H1 (cell line): ENCODE results near the gene PRKCZ. TPM values are rescaled to one million over a fixed set of nuclear protein-coding genes. Genes with fewer than 3 reads are reported as not detected.

ENCODE experiments used
- CTCF ChIA-PET: fragments of 300-600 bp; sonication (Branson Sonifier 250); formaldehyde crosslinking; loops from one replicate; lab custom pipeline; 2021; ENCODE audit not compliant: partially characterized antibody; lab: Charles Lee
- POLR2A ChIA-PET: fragments of 300-600 bp; sonication (Branson Sonifier 250); formaldehyde crosslinking; loops from one replicate; lab custom pipeline; 2021; ENCODE audit warnings: inconsistent platforms; ENCODE audit not compliant: partially characterized antibody; lab: Charles Lee
- DNase-seq, 2 experiments: peaks; one replicate each; pipeline versions ENCODE4 v3.0.0 to v3.0.0-alpha.2; 2010 to 2022; ENCODE audit warnings: low spot score in 2 of 2, low read depth in 1 of 2, mixed read lengths in 1 of 2
- FAIRE-seq: peaks from 2 replicates; lab custom pipeline; 2011; peaks lifted over from hg19 to GRCh38; lab: Jason Lieb, UNC
- H2AFZ ChIP-seq: 2 replicates; pipeline ENCODE4 v1.8.1; 2012; ENCODE audit warnings: low read length, inconsistent platforms
- H2AK5ac ChIP-seq: 2 replicates; pipeline ENCODE4 v1.6.1; 2013; ENCODE audit warnings: low read depth, low read length
- H2BK120ac ChIP-seq: replicated peaks from 2 replicates; pipeline ENCODE3; 2013; ENCODE audit warnings: low read depth, low read length, inconsistent platforms
- H2BK12ac ChIP-seq: 2 replicates; pipeline ENCODE4 v1.6.1; 2013; ENCODE audit warnings: low read depth, low read length
- H2BK15ac ChIP-seq: 2 replicates; pipeline ENCODE4 v1.6.1; 2013; ENCODE audit warnings: low read length
- H2BK20ac ChIP-seq: 2 replicates; pipeline ENCODE4 v1.6.1; 2013; ENCODE audit warnings: low read length
- H2BK5ac ChIP-seq: 2 replicates; pipeline ENCODE4 v1.6.1; 2013; ENCODE audit warnings: low read depth, low read length
- H3K14ac ChIP-seq: 2 replicates; pipeline ENCODE4 v1.6.1; 2013; ENCODE audit warnings: inconsistent platforms; ENCODE audit not compliant: insufficient read length
- H3K18ac ChIP-seq: 2 replicates; pipeline ENCODE4 v1.6.1; 2013; ENCODE audit warnings: low read length; ENCODE audit errors: extremely low read depth
- H3K23ac ChIP-seq: 2 replicates; pipeline ENCODE4 v1.6.1; 2013; ENCODE audit warnings: inconsistent platforms; ENCODE audit not compliant: insufficient read length
- H3K23me2 ChIP-seq: 2 replicates; pipeline ENCODE4 v1.6.1; 2013; ENCODE audit warnings: low read depth, low read length
- H3K27ac ChIP-seq: 2 replicates; pipeline ENCODE4 v1.6.1; 2011; ENCODE audit warnings: low read depth, low read length, inconsistent platforms
- H3K27me3 ChIP-seq, 4 experiments: replicated peaks in 1 of 4; 1 replicate in 1 of 4; 2 replicates in 3 of 4; pipeline versions ENCODE4 v1.6.1 to v1.8.1; 2011 to 2013; ENCODE audit warnings: low read length in 3 of 4, mild to moderate bottlenecking in 3 of 4, inconsistent platforms in 2 of 4, mixed read lengths in 2 of 4, moderate library complexity in 1 of 4; ENCODE audit not compliant: control insufficient read depth in 3 of 4, insufficient read depth in 3 of 4; ENCODE audit errors: extremely low read depth in 1 of 4
- H3K36me3 ChIP-seq, 4 experiments: 2 replicates each; pipeline versions ENCODE4 v1.6.1 to v1.8.1; 2011 to 2013; ENCODE audit warnings: mild to moderate bottlenecking in 4 of 4, low read length in 3 of 4, moderate library complexity in 2 of 4, control low read depth in 1 of 4, inconsistent platforms in 1 of 4; ENCODE audit not compliant: insufficient read depth in 4 of 4, control insufficient read depth in 2 of 4
- H3K4ac ChIP-seq: replicated peaks from 2 replicates; pipeline ENCODE3; 2013; ENCODE audit warnings: low read length, low read depth, mixed read lengths, inconsistent platforms; ENCODE audit not compliant: insufficient read length
- H3K4me1 ChIP-seq, 4 experiments: replicated peaks in 1 of 4; 1 replicate in 1 of 4; 2 replicates in 3 of 4; pipeline versions ENCODE4 v1.6.1 to v1.8.1; 2011 to 2013; ENCODE audit warnings: low read length in 3 of 4, inconsistent platforms in 2 of 4, mixed read lengths in 1 of 4; ENCODE audit not compliant: insufficient read depth in 4 of 4, control insufficient read depth in 3 of 4
- H3K4me2 ChIP-seq, 2 experiments: 2 replicates each; pipeline versions ENCODE4 v1.6.1 to v1.8.1; 2011 to 2013; ENCODE audit warnings: low read depth in 2 of 2, low read length in 2 of 2, control low read depth in 1 of 2, inconsistent platforms in 1 of 2, mild to moderate bottlenecking in 1 of 2; ENCODE audit not compliant: insufficient read depth in 1 of 2
- H3K4me3 ChIP-seq, 4 experiments: fragments of 200-600, 300-600 bp in 1 of 4; sonication (generic), shearing (Covaris generic), sonication (Bioruptor Twin) in 1 of 4; 2 replicates each; pipeline versions ENCODE4 v1.5.1 to v1.8.1; 2011 to 2016; ENCODE audit warnings: low read length in 4 of 4, low read depth in 3 of 4, control low read depth in 2 of 4, inconsistent platforms in 2 of 4, mild to moderate bottlenecking in 2 of 4, mixed read lengths in 1 of 4, moderate library complexity in 1 of 4; ENCODE audit not compliant: insufficient read depth in 2 of 4; ENCODE audit errors: extremely low read depth in 1 of 4
- H3K56ac ChIP-seq: replicated peaks from 2 replicates; pipeline ENCODE3; 2013; ENCODE audit warnings: low read depth, mild to moderate bottlenecking, mixed read lengths, low read length, inconsistent platforms; ENCODE audit not compliant: insufficient read length
- H3K79me1 ChIP-seq: 2 replicates; pipeline ENCODE4 v1.6.1; 2013; ENCODE audit warnings: low read depth, low read length, control low read depth
- H3K79me2 ChIP-seq, 2 experiments: 2 replicates each; pipeline versions ENCODE4 v1.6.1 to v1.8.1; 2012 to 2013; ENCODE audit warnings: low read length in 2 of 2, mild to moderate bottlenecking in 2 of 2, inconsistent platforms in 1 of 2; ENCODE audit not compliant: insufficient read depth in 2 of 2, control insufficient read depth in 1 of 2
- H3K9ac ChIP-seq, 4 experiments: replicated peaks in 1 of 4; 1 replicate in 1 of 4; 2 replicates in 3 of 4; pipeline versions ENCODE4 v1.6.1 to v1.8.1; 2011 to 2013; ENCODE audit warnings: low read depth in 3 of 4, low read length in 3 of 4, control low read depth in 2 of 4, mild to moderate bottlenecking in 2 of 4, moderate library complexity in 2 of 4, inconsistent platforms in 1 of 4; ENCODE audit errors: extremely low read depth in 1 of 4
- H3K9me3 ChIP-seq, 2 experiments: 2 replicates each; pipeline versions ENCODE4 v1.6.1 to v1.8.1; 2012 to 2013; ENCODE audit warnings: mild to moderate bottlenecking in 2 of 2, moderate library complexity in 2 of 2, control low read depth in 1 of 2, inconsistent platforms in 1 of 2, low read depth in 1 of 2, low read length in 1 of 2, mixed read lengths in 1 of 2; ENCODE audit not compliant: insufficient read depth in 2 of 2
- H4K20me1 ChIP-seq, 2 experiments: replicated peaks in 1 of 2; 2 replicates each; pipeline versions ENCODE3 to v1.8.1; 2011 to 2013; ENCODE audit warnings: inconsistent platforms in 2 of 2, low read length in 2 of 2, mild to moderate bottlenecking in 1 of 2; ENCODE audit not compliant: insufficient read depth in 2 of 2, control insufficient read depth in 1 of 2
- H4K5ac ChIP-seq: 2 replicates; pipeline ENCODE4 v1.6.1; 2013; ENCODE audit warnings: low read length, low read depth, mixed read lengths, inconsistent platforms; ENCODE audit not compliant: insufficient read length
- H4K8ac ChIP-seq: 2 replicates; pipeline ENCODE4 v1.8.0; 2013; ENCODE audit warnings: mild to moderate bottlenecking, moderate library complexity, low read length, inconsistent platforms; ENCODE audit not compliant: insufficient read depth; ENCODE audit errors: extremely low read depth
- H4K91ac ChIP-seq: replicated peaks from 2 replicates; pipeline ENCODE3; 2013; ENCODE audit warnings: low read length, mixed read lengths, inconsistent platforms; ENCODE audit not compliant: insufficient read length
- BCL11A ChIP-seq, 2 experiments: IDR thresholded peaks; one replicate each; pipeline ENCODE4 v1.6.1; 2011; ENCODE audit warnings: low read depth in 2 of 2, low read length in 2 of 2, mild to moderate bottlenecking in 2 of 2
- CTCF ChIP-seq, 3 experiments: IDR thresholded peaks; 1 replicate in 2 of 3; 2 replicates in 1 of 3; pipeline versions ENCODE4 v1.5.1 to v1.6.1; 2011; ENCODE audit warnings: low read length in 3 of 3, mild to moderate bottlenecking in 3 of 3, inconsistent platforms in 2 of 3, low read depth in 1 of 3, moderate library complexity in 1 of 3; ENCODE audit not compliant: insufficient read depth in 1 of 3; ENCODE audit errors: control extremely low read depth in 1 of 3
- GABPA ChIP-seq: IDR thresholded peaks from 2 replicates; pipeline ENCODE4 v1.6.1; 2011; ENCODE audit warnings: mild to moderate bottlenecking, low read length, moderate library complexity, borderline replicate concordance; ENCODE audit not compliant: insufficient read depth
- HDAC2 ChIP-seq, 2 experiments: fragments of 300-600 bp in 1 of 2; sonication (generic) in 1 of 2; IDR thresholded peaks; 2 replicates each; pipeline ENCODE4 v1.6.1; 2011 to 2012; ENCODE audit warnings: low read depth in 2 of 2, low read length in 2 of 2, mild to moderate bottlenecking in 2 of 2, moderate library complexity in 2 of 2, borderline replicate concordance in 1 of 2, inconsistent platforms in 1 of 2
- RXRA ChIP-seq: IDR thresholded peaks from 2 replicates; pipeline ENCODE4 v1.6.1; 2011; ENCODE audit warnings: low read depth, mild to moderate bottlenecking, low read length, moderate library complexity; ENCODE audit not compliant: insufficient read depth
- TBP ChIP-seq: IDR thresholded peaks from 2 replicates; pipeline ENCODE4 v1.6.1; 2011; ENCODE audit warnings: low read depth, low read length, improper control_type of control experiment
- TCF12 ChIP-seq: IDR thresholded peaks from 2 replicates; pipeline ENCODE4 v1.6.1; 2011; ENCODE audit warnings: low read depth, mild to moderate bottlenecking, low read length
- WGBS, 2 experiments: shearing (Covaris generic) in 1 of 2; methylation state at CpG; one replicate each; pipeline versions ENCODE4 v1.1.6 to v1.1.7; 2013 to 2015; ENCODE audit warnings: low lambda C conversion rate in 2 of 2, mixed read lengths in 2 of 2, inconsistent platforms in 1 of 2, low coverage in 1 of 2, missing lambda C conversion rate in 1 of 2; ENCODE audit not compliant: insufficient replicate concordance in 2 of 2, insufficient coverage in 1 of 2, insufficient read length in 1 of 2; ENCODE audit errors: extremely low coverage in 1 of 2, missing lambda C conversion rate in 1 of 2; 5-methylcytosine and 5-hydroxymethylcytosine counted together
- polyA plus RNA-seq, 7 experiments: library from polyadenylated mRNA; depleted of rRNA in 3 of 7; stranded (reverse) in 5 of 7; unstranded in 2 of 7; fragments of >200 nt in 5 of 7; fragments of 200-250 nt in 2 of 7; gene quantifications; 1 replicate in 5 of 7; 2 replicates in 1 of 7; 4 replicates in 1 of 7; pipeline versions ENCODE4 v1.2.1 to v1.2.3, GENCODE V29; 2011 to 2013; ENCODE audit warnings: missing spikeins in 2 of 7, mixed read lengths in 2 of 7
- total RNA-seq: library from RNA; stranded (reverse); fragmentation: NEBNext Ultra II Directional; extraction: Animal tissue kit (Norgen Biotek cat#: 25700); gene quantifications from 2 replicates; pipeline ENCODE4 v1.2.1, GENCODE V29; 2021

PRKCZ gene
- total and polyA plus RNA-seq, 2 of the 8 experiments (the other 6 are each of a cell fraction or from before 2014, with no cell fraction given), result 37.4 to 45.1 TPM

GRCh38 chr1:2046174-2046917 is 3.9 kb upstream of the PRKCZ start:
- Histone ChIP-seq H2AK5ac (no peak overlapping the region), H3K36me3 (no peaks in the 10 kb centered on the region), H2BK15ac (0 out of 2 replicates have a peak overlapping the region, but pooled peaks have one; percentile 46), H3K9ac (no peak overlapping the region), H2AFZ (no peak overlapping the region), H3K56ac (no peak overlapping the region), H3K23ac (no peak overlapping the region), H3K79me1 (no peaks in the 10 kb centered on the region), H4K5ac (no peak overlapping the region), H4K20me1 (peaks cover 1 to 3% of the 10 kb centered on the region in 2 experiments), H3K27me3 (peaks cover 0 to 7% (median 0%) of the 10 kb centered on the region in 4 experiments; a peak in 3 of 7 replicates), H3K4me3 (peak overlapping the region in 1 of 4 experiments; percentile 39; a peak in 1 of 8 replicates), H4K91ac (peak overlapping the region; percentile 69), H2BK120ac (no peak overlapping the region), H2BK5ac (no peak overlapping the region), H3K14ac (no peak overlapping the region), H2BK12ac (no peak overlapping the region), H3K79me2 (peaks cover 0 to under 1% of the 10 kb centered on the region in 2 experiments; a peak in 1 of 4 replicates), H3K4ac (no peak overlapping the region), H3K18ac (no peak overlapping the region; the same call in 1 of the 2 replicates), H4K8ac (no peak overlapping the region), H3K4me1 (peaks cover 0 to 26% (median 19%) of the 10 kb centered on the region in 4 experiments; a peak in 6 of 7 replicates), H3K27ac (no peak overlapping the region), H3K23me2 (peaks cover 7% of the 10 kb centered on the region), H3K4me2 (no peak overlapping the region), H3K9me3 (no peaks in the 10 kb centered on the region), H2BK20ac (0 out of 2 replicates have a peak overlapping the region, but pooled peaks have one; percentile 10)
- POLR2A ChIA-PET, result interaction anchor here (0.9 to 1.6 kb wide), 3 partner anchors 11 to 153 kb away, joined by 4 to 6 read pairs (median 4); no protein-coding TSS in a partner anchor
- DNase-seq, result peak; percentile 64 to 96
- no peak for FAIRE-seq
- CTCF ChIA-PET, result interaction anchor here (0.7 to 8.8 kb wide), 32 partner anchors 9 to 269 kb away, joined by 3 to 249 read pairs (median 6); partner anchors contain the start of genes CFAP74 and GABRD
- 40% methylated on average over 18 of the region's 20 CpGs; no CpG with 5 or more reads in 1 of the 2 experiments for WGBS, 2 experiments
- TF ChIP-seq GABPA (peak; percentile 72; the same call in 1 of the 2 replicates), CTCF (IDR thresholded peaks at IDR 0.05; ENCODE audit: control extremely low read depth in 1 of 3, insufficient read depth in 1 of 3, low read depth in 1 of 3, low read length in 3 of 3) (peak in 2 of 3 experiments; percentile 95 to 96; a peak in 3 of 4 replicates), TBP (peak; percentile 60; the same call in 1 of the 2 replicates), BCL11A (IDR thresholded peaks at IDR 0.05; ENCODE audit: low read depth in 2 of 2, low read length in 2 of 2) (no peak), HDAC2 (IDR thresholded peaks at IDR 0.05; ENCODE audit: borderline replicate concordance in 1 of 2, low read depth in 2 of 2, low read length in 2 of 2) (0 out of 4 replicates have a peak, but pooled peaks of 1 of the 2 experiments have one; percentile 26), TCF12 (peak; percentile 53; the same call in 1 of the 2 replicates), RXRA (0 out of 2 replicates have a peak, but pooled peaks have one; percentile 35)
